ENCODE data around the gene LTF. TPM values are rescaled to one million over a fixed set of nuclear protein-coding genes. Genes with fewer than 3 reads are reported as not detected.

Gene LTF
- total and polyA plus RNA-seq, 2 of the 13 experiments (the other 11 are each of a cell fraction or from before 2014, with no cell fraction given), result not detected

GRCh38 chr3:46447228-46447985, 17.3 kb downstream of the LTF start:
- FAIRE-seq (no peak), DNase-seq (ENCODE audit: low spot score) (no peak), ATAC-seq (no peak)
- Histone ChIP-seq H3K36me3 (replicated peaks in 1 of 2; ENCODE audit: control insufficient read depth in 1 of 2, insufficient read depth in 2 of 2, low read length in 2 of 2) (no peaks in the 10 kb centered on the region), H3K4me3 (replicated peaks in 1 of 3; ENCODE audit: insufficient read depth in 1 of 3, low read depth in 2 of 3, low read length in 3 of 3) (no peak overlapping the region), H3K79me2 (ENCODE audit: insufficient read depth, low read length) (no peaks in the 10 kb centered on the region), H3K27me3 (ENCODE audit: control insufficient read depth in 1 of 2, insufficient read depth in 2 of 2, low read length in 2 of 2) (0 out of 5 replicates have a peak, but pooled peaks cover 0 to 1% of the 10 kb centered on the region in 2 experiments), H4K20me1 (ENCODE audit: insufficient read depth, low read length) (no peaks in the 10 kb centered on the region), H3K4me2 (ENCODE audit: low read depth, low read length) (no peak overlapping the region), H3K4me1 (ENCODE audit: insufficient read depth, low read length) (no peaks in the 10 kb centered on the region), H3K9me3 (ENCODE audit: low read length) (no peaks in the 10 kb centered on the region), H3K9ac (ENCODE audit: insufficient read depth, low read depth, low read length) (no peak overlapping the region), H3K27ac (ENCODE audit: extremely low read length, insufficient read depth, low read length) (no peak overlapping the region), H2AFZ (ENCODE audit: low read length) (no peak overlapping the region)
- WGBS (ENCODE audit: low lambda C conversion rate), result 29% methylated on average over 4 of the region's 5 CpGs
- in situ Hi-C loops (cut with HindIII; ENCODE audit: extremely low pct_ligation_motif_present, low pct_unique_long_range_greater_than_20kb) (no loop called here), intact Hi-C loops (cut with micrococcal nuclease; ENCODE audit: unreplicated experiment) (no loop called here)
- POLR2A ChIA-PET, result no interaction called here
- no TSS peak for BruUV-seq (replicated peaks)
- CTCF ChIA-PET (ENCODE audit: low intra/inter-chr PET ratio, low total read pairs), result no interaction called here
- no peak for TF ChIP-seq NFATC3 (CRISPR knock-in tag; IDR thresholded peaks at IDR 0.05)
- no peak for TF ChIP-seq ZBTB21 (CRISPR knock-in tag; IDR thresholded peaks at IDR 0.05)
- TF ChIP-seq FOXC1 (CRISPR knock-in tag; IDR thresholded peaks at IDR 0.05; ENCODE audit: borderline replicate concordance), result no peak
- no peak for TF ChIP-seq ZNF7 (CRISPR knock-in tag; IDR thresholded peaks at IDR 0.05)

GRCh38 chr3:46442576-46443530, 21.9 kb downstream of the LTF start:
- 21% methylated on average over 8 of the region's 16 CpGs for WGBS (ENCODE audit: low lambda C conversion rate)
- H3K4me3 ChIP-seq (replicated peaks in 1 of 3; ENCODE audit: insufficient read depth in 1 of 3, low read depth in 2 of 3, low read length in 3 of 3), result no peak overlapping the region
- DNase-seq (ENCODE audit: low spot score), result peak; percentile 10
- ATAC-seq, result 0 out of 3 replicates have a peak, but pooled peaks have one; percentile 37
- intact Hi-C loops (cut with micrococcal nuclease; ENCODE audit: unreplicated experiment), result no loop called here
- ChIA-PET CTCF (ENCODE audit: low intra/inter-chr PET ratio, low total read pairs) (interaction anchor here (0.6 kb wide), 1 partner anchor 75 kb away, joined by 3 read pairs; no protein-coding TSS in a partner anchor), POLR2A (no interaction called here)
- no peaks in the 10 kb centered on the region for H4K20me1 ChIP-seq (ENCODE audit: insufficient read depth, low read length)
- FAIRE-seq, result no peak
- H3K27ac ChIP-seq (ENCODE audit: extremely low read length, insufficient read depth, low read length), result no peak overlapping the region
- no peak overlapping the region for H2AFZ ChIP-seq (ENCODE audit: low read length)
- H3K4me1 ChIP-seq (ENCODE audit: insufficient read depth, low read length), result no peaks in the 10 kb centered on the region
- BruUV-seq (replicated peaks), result no TSS peak
- H3K9ac ChIP-seq (ENCODE audit: insufficient read depth, low read depth, low read length), result no peak overlapping the region
- in situ Hi-C loops (cut with HindIII; ENCODE audit: extremely low pct_ligation_motif_present, low pct_unique_long_range_greater_than_20kb), result no loop called here
- H3K36me3 ChIP-seq (replicated peaks in 1 of 2; ENCODE audit: control insufficient read depth in 1 of 2, insufficient read depth in 2 of 2, low read length in 2 of 2), result no peaks in the 10 kb centered on the region
- H3K4me2 ChIP-seq (ENCODE audit: low read depth, low read length), result no peak overlapping the region
- H3K79me2 ChIP-seq (ENCODE audit: insufficient read depth, low read length), result no peaks in the 10 kb centered on the region
- TF ChIP-seq, protein P1, sequence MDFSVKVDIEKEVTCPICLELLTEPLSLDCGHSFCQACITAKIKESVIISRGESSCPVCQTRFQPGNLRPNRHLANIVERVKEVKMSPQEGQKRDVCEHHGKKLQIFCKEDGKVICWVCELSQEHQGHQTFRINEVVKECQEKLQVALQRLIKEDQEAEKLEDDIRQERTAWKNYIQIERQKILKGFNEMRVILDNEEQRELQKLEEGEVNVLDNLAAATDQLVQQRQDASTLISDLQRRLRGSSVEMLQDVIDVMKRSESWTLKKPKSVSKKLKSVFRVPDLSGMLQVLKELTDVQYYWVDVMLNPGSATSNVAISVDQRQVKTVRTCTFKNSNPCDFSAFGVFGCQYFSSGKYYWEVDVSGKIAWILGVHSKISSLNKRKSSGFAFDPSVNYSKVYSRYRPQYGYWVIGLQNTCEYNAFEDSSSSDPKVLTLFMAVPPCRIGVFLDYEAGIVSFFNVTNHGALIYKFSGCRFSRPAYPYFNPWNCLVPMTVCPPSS (IDR thresholded peaks at IDR 0.05), result no peak
- TF ChIP-seq STAG1 (CRISPR knock-in tag; IDR thresholded peaks at IDR 0.05), result peak; percentile 33; the same call in 1 of the 2 replicates
- TF ChIP-seq, protein P2, sequence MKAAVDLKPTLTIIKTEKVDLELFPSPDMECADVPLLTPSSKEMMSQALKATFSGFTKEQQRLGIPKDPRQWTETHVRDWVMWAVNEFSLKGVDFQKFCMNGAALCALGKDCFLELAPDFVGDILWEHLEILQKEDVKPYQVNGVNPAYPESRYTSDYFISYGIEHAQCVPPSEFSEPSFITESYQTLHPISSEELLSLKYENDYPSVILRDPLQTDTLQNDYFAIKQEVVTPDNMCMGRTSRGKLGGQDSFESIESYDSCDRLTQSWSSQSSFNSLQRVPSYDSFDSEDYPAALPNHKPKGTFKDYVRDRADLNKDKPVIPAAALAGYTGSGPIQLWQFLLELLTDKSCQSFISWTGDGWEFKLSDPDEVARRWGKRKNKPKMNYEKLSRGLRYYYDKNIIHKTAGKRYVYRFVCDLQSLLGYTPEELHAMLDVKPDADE (CRISPR knock-in tag; IDR thresholded peaks at IDR 0.05), result no peak
- peak; percentile 54 for TF ChIP-seq CTCF (CRISPR knock-in tag; IDR thresholded peaks at IDR 0.05)
- TF ChIP-seq PBX3 (CRISPR knock-in tag; IDR thresholded peaks at IDR 0.05; ENCODE audit: borderline replicate concordance), result no peak
- no peaks in the 10 kb centered on the region for H3K27me3 ChIP-seq (ENCODE audit: control insufficient read depth in 1 of 2, insufficient read depth in 2 of 2, low read length in 2 of 2)
- H3K9me3 ChIP-seq (ENCODE audit: low read length), result no peaks in the 10 kb centered on the region

Measured in HepG2 (cell line).